Mucosa of rectum (tissue), 2 donors: ENCODE data around the gene PLEKHA8.

Source experiments
- H3K27ac ChIP-seq, 2 donors: one replicate each; pipeline ENCODE4 v1.7.0; 2013; ENCODE audit warnings: inconsistent platforms in 2 of 2, low read depth in 2 of 2, low read length in 2 of 2
- H3K27me3 ChIP-seq, 2 donors: one replicate each; pipeline ENCODE4 v1.7.0; 2013; ENCODE audit warnings: low read length in 2 of 2; ENCODE audit not compliant: control insufficient read depth in 2 of 2, insufficient read depth in 2 of 2
- H3K36me3 ChIP-seq, 2 donors: one replicate each; pipeline ENCODE4 v1.7.0; 2013; ENCODE audit warnings: low read length in 2 of 2; ENCODE audit not compliant: control insufficient read depth in 2 of 2, insufficient read depth in 2 of 2
- H3K4me1 ChIP-seq, 2 donors: one replicate each; pipeline ENCODE4 v1.7.0; 2013; ENCODE audit warnings: low read length in 2 of 2, mild to moderate bottlenecking in 1 of 2; ENCODE audit not compliant: control insufficient read depth in 2 of 2, insufficient read depth in 2 of 2
- H3K4me3 ChIP-seq, 2 donors: one replicate each; pipeline ENCODE4 v1.7.0; 2013; ENCODE audit warnings: low read length in 2 of 2
- H3K9ac ChIP-seq, 2 donors: one replicate each; pipeline ENCODE4 v1.7.0; 2013; ENCODE audit warnings: low read length in 2 of 2, low read depth in 1 of 2, mild to moderate bottlenecking in 1 of 2
- H3K9me3 ChIP-seq, 2 donors: one replicate each; pipeline ENCODE4 v1.7.0; 2013; ENCODE audit warnings: low read length in 2 of 2; ENCODE audit not compliant: control insufficient read depth in 2 of 2
- donor health status: healthy.
- donor health status: Normal muscosa, but diverticular disease.

The PLEKHA8 gene

GRCh38 chr7:30020535-30020934 is 7.7 kb upstream of the PLEKHA8 start:
- no peaks in the 10 kb centered on the region for H3K9me3 ChIP-seq
- H3K27ac ChIP-seq = no peak overlapping the region
- peaks cover 0 to 4% of the 10 kb centered on the region in 2 donors for H3K36me3 ChIP-seq
- H3K9ac ChIP-seq = no peak overlapping the region
- H3K27me3 ChIP-seq = no peaks in the 10 kb centered on the region
- H3K4me1 ChIP-seq = peaks cover 5 to 10% of the 10 kb centered on the region in 2 donors
- no peak overlapping the region for H3K4me3 ChIP-seq

DNA sequence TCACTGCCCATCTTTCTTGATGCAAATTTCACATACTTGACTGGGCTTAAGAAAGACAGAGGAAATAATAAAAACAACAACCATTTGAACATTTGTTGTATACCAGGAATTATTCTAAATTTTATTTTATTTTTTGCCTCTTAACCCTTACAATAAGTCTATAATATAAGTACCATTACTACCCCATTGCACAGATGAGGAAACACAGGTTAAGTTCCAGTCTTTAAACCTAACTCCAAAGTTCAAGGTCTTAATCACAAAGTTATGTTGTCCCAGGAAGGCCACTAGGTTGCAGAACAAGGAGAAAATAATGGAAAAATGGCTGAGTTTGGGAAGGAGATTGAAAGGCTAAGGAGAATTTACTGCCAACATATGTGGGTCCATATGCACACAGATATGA is 5.2 kb upstream of the PLEKHA8 start:
- no peak overlapping the region for H3K9ac ChIP-seq
- H3K9me3 ChIP-seq = no peaks in the 10 kb centered on the region
- H3K27ac ChIP-seq = no peak overlapping the region
- no peak overlapping the region for H3K4me3 ChIP-seq
- H3K4me1 ChIP-seq = peaks cover 12 to 17% of the 10 kb centered on the region in 2 donors
- H3K27me3 ChIP-seq = no peaks in the 10 kb centered on the region
- no peaks in the 10 kb centered on the region for H3K36me3 ChIP-seq

- no peaks in the 10 kb centered on the region for H3K9me3 ChIP-seq
- no peaks in the 10 kb centered on the region for H3K36me3 ChIP-seq
- no peak overlapping the region for H3K9ac ChIP-seq
- peaks cover 12 to 17% of the 10 kb centered on the region in 2 donors for H3K4me1 ChIP-seq
- H3K27ac ChIP-seq = no peak overlapping the region
- no peaks in the 10 kb centered on the region for H3K27me3 ChIP-seq
- no peak overlapping the region for H3K4me3 ChIP-seq
Observed at GRCh38 chr7:30023524-30023923, 4.7 kb upstream of the PLEKHA8 start.

DNA sequence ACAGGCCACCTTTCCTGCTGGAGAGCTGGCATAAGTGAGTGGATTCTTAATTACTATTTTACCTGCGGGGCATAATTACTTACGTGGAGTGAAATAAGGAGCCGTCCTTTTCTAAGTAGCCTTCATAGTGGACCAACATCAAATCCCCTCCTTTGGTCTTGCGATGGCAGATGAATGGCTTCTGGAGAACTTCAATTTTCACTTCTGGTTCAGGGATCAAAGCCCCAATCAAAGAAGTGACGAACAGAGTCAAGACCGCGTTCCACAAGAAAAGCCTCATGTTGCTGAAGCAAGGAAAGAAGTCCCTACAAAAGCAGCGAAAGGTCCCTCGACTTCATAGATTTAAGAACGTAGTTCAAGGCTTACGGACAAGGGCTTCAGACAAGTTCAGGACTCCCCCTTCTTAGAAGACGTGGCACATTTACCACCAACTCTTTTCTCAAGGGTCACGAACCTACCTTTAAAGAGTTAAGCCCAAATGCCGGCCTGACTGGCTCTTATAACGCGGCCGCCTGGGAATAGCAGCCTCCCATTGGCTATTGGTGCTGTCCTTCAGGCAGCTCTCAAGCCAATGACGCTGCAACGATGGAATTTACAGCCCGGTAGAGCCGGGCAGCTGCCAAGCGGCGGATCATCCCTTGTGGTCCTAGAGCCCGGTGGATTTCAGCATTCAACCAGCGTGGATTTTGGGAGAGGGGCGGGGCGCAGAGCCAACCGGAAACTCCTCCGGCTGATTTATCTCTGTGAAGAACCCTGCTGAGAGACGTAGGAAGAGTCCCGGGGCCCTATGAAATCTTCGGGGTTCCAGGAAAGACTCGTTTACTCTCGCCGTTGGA is 1.8 kb upstream of the PLEKHA8 start, which contains the start of gene FKBP14:
Gene FKBP14, minus strand, starts transcription at position 474 of the 836 bp plus-strand sequence. Its CDS starts 194 bp downstream, at position 280.
- peak within 1 kb of the TSS; percentile 91 to 100 for H3K4me3 ChIP-seq
- peak within 1 kb of the TSS; percentile 78 to 84 for H3K27ac ChIP-seq
- H3K9me3 ChIP-seq = no peaks in the 10 kb centered on the region
- peak within 1 kb of the TSS; percentile 68 to 87 for H3K9ac ChIP-seq
- peaks cover 16 to 22% of the 10 kb centered on the region in 2 donors for H3K4me1 ChIP-seq
- no peaks in the 10 kb centered on the region for H3K27me3 ChIP-seq
- no peaks in the 10 kb centered on the region for H3K36me3 ChIP-seq

- no peaks in the 10 kb centered on the region for H3K27me3 ChIP-seq
- peaks cover 16 to 22% of the 10 kb centered on the region in 2 donors for H3K4me1 ChIP-seq
- no peaks in the 10 kb centered on the region for H3K9me3 ChIP-seq
- H3K36me3 ChIP-seq = no peaks in the 10 kb centered on the region
- peak overlapping the region; percentile 71 to 84 for H3K27ac ChIP-seq
- H3K4me3 ChIP-seq = peak overlapping the region; percentile 91 to 100
- H3K9ac ChIP-seq = peak overlapping the region; percentile 67 to 72
Observed at GRCh38 chr7:30027065-30027456, 1.2 kb upstream of the PLEKHA8 start.

- no peaks in the 10 kb centered on the region for H3K36me3 ChIP-seq
- peak overlapping the region; percentile 91 to 100 for H3K4me3 ChIP-seq
- H3K9ac ChIP-seq = peak overlapping the region; percentile 69 to 79
- H3K27me3 ChIP-seq = no peaks in the 10 kb centered on the region
- H3K4me1 ChIP-seq = peaks cover 19 to 28% of the 10 kb centered on the region in 2 donors
- no peaks in the 10 kb centered on the region for H3K9me3 ChIP-seq
- peak overlapping the region; percentile 78 to 84 for H3K27ac ChIP-seq
Observed at GRCh38 chr7:30027740-30028215, 434 bp upstream of the PLEKHA8 start.

DNA sequence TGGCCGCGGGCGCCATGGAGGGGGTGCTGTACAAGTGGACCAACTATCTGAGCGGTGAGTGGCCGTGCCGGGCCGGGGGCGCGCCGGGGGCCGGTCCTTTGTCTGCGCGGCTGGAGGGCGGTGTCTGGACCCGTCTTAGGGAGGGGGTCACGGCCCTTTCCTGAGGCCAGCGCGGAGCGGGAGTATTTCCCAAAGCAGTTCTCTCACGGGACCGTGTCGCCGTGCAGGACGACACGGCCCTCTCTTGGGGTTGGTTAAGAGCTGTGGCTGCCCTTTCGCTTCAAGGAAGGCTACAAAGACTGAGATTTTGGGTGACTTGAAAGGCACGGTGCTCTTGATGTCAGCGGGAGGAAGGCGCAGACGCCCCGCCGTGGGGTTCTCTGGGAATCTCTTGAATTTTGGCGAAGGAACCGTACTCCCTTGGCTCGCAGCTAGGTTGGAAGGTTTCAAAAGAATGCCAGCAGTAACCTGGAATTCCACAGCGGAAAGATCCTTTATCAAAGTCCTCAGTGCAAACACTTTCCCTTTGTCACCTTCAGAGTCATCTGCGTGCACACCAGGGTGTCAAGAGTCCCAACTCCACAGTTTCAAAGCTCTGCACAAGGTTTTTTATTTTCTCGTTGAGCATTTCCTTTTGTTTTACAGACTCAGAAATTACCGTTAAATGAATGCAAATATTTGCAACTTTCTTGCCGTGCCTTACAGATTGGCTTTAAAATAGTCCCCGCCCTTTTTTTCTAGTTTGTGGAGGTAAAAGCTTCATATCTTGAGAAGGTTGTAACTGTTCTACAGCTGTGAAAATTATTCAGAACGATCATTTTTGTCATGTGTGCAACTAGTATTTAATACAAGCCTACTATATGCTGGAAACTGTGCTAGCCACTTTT is 780 bp downstream of the PLEKHA8 start:
- peak overlapping the region; percentile 91 to 100 for H3K4me3 ChIP-seq
- peak overlapping the region; percentile 52 to 79 for H3K9ac ChIP-seq
- H3K27ac ChIP-seq = peak overlapping the region; percentile 78 to 84
- H3K4me1 ChIP-seq = peaks cover 20 to 30% of the 10 kb centered on the region in 2 donors
- no peaks in the 10 kb centered on the region for H3K9me3 ChIP-seq
- no peaks in the 10 kb centered on the region for H3K36me3 ChIP-seq
- no peaks in the 10 kb centered on the region for H3K27me3 ChIP-seq

GRCh38 chr7:30029696-30030095 is 1.5 kb downstream of the PLEKHA8 start:
- Histone ChIP-seq H3K4me3 (peak overlapping the region in 1 of 2 donors; percentile 100), H3K4me1 (peaks cover 20 to 30% of the 10 kb centered on the region in 2 donors), H3K27ac (peak overlapping the region in 1 of 2 donors; percentile 84), H3K27me3 (no peaks in the 10 kb centered on the region), H3K36me3 (no peaks in the 10 kb centered on the region), H3K9me3 (no peaks in the 10 kb centered on the region), H3K9ac (peak overlapping the region in 1 of 2 donors; percentile 7)

DNA sequence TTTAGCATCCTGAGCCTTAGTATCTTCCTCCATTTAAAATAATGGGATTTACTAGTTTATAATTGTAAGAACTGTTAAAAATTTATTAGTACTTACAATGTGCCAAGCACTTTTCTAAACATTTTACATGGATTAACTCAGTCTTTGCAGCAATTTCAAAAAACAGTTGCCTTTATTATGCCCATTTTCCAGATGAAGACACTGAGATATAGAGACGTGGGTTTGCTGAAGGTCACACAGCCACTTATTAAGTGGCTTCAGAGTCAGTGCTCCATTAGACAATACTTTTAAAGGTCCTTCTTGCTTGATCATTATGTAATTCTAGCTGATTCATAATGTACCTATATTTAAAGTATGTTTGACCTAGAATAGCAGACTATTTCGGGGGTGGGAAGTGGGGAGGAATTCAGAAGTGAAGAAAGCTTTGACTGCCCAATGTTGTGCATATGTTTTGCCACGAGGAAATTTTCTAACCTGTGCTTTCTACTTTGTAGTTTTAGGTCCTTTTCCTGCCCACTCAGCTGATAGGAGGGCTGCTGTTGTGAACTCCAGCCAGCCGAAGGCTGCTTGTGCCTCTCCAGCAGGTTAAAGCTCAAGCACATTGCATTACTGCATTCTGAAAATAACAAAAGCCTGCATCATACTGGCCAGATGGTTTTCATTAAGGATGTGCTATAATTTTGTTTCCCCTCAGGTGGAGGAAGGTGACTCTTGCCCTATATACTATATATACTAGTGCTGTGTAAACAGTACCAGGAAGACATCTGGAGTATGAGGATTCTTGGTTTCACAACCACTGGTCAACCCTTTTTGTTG is 4.3 kb downstream of the PLEKHA8 start:
- H3K4me1 ChIP-seq = peaks cover 13 to 21% of the 10 kb centered on the region in 2 donors

More for the DNA sequence above, 4.3 kb downstream of the PLEKHA8 start:
- no peaks in the 10 kb centered on the region for H3K9me3 ChIP-seq
- no peak overlapping the region for H3K4me3 ChIP-seq
- H3K36me3 ChIP-seq = no peaks in the 10 kb centered on the region
- H3K9ac ChIP-seq = no peak overlapping the region
- H3K27me3 ChIP-seq = no peaks in the 10 kb centered on the region
- H3K27ac ChIP-seq = no peak overlapping the region
